Smooth muscle cell (in vitro differentiated cells): Measurements from ENCODE around the gene BACH2. TPM values are rescaled to one million over a fixed set of nuclear protein-coding genes. Genes with fewer than 3 reads are reported as not detected.
"Not testable (repeated sequence)": the region's sequence is repeated elsewhere in the genome, so short reads cannot be mapped to it uniquely, and the experiment has no call there.

Experiments
- DNase-seq: peaks from one replicate; lab custom pipeline; 2025; ENCODE audit not compliant: unreplicated experiment; lab: John Stamatoyannopoulos, UW
- H2AFZ ChIP-seq: fragments of 200-600 bp; sonication (generic); 2 replicates; pipeline ENCODE4 v1.6.0; 2016; ENCODE audit warnings: antibody characterized with exemption, low read depth, mild to moderate bottlenecking
- H3F3A ChIP-seq: fragments of 200-600 bp; sonication (generic); 2 replicates; pipeline ENCODE4 v1.6.0; 2017; ENCODE audit warnings: antibody characterized with exemption, low read depth
- H3K27ac ChIP-seq: fragments of 200-600 bp; sonication (generic); 2 replicates; pipeline ENCODE4 v1.5.1; 2016; ENCODE audit warnings: low read depth, mild to moderate bottlenecking
- H3K27me3 ChIP-seq: fragments of 200-600 bp; sonication (generic); 2 replicates; pipeline ENCODE4 v1.6.1; 2016; ENCODE audit warnings: low read depth, mild to moderate bottlenecking
- H3K36me3 ChIP-seq: fragments of 200-600 bp; sonication (generic); 2 replicates; pipeline ENCODE4 v1.5.1; 2016; ENCODE audit warnings: low read depth
- H3K4me1 ChIP-seq: fragments of 200-600 bp; sonication (generic); 2 replicates; pipeline ENCODE4 v1.5.1; 2016; ENCODE audit warnings: low read depth
- H3K4me2 ChIP-seq: fragments of 200-600 bp; sonication (generic); 2 replicates; pipeline ENCODE4 v1.6.0; 2016; ENCODE audit warnings: mild to moderate bottlenecking
- H3K4me3 ChIP-seq: fragments of 200-600 bp; sonication (generic); 2 replicates; pipeline ENCODE4 v1.5.1; 2016; ENCODE audit warnings: mild to moderate bottlenecking
- H3K79me2 ChIP-seq: fragments of 200-600 bp; sonication (generic); 2 replicates; pipeline ENCODE4 v1.6.0; 2016; ENCODE audit warnings: low read depth, mild to moderate bottlenecking
- H3K9ac ChIP-seq: fragments of 200-600 bp; sonication (generic); 2 replicates; pipeline ENCODE4 v1.6.0; 2016; ENCODE audit warnings: low read depth
- H3K9me3 ChIP-seq: fragments of 200-600 bp; sonication (generic); replicated peaks from 2 replicates; pipeline ENCODE4 v1.5.1; 2016; ENCODE audit warnings: low read depth
- H4K20me1 ChIP-seq: fragments of 200-600 bp; sonication (generic); 2 replicates; pipeline ENCODE4 v1.6.0; 2016; ENCODE audit warnings: low read depth
- CTCF ChIP-seq: fragments of 200-600 bp; sonication (generic); IDR thresholded peaks from 2 replicates; pipeline ENCODE4 v1.5.1; 2017; ENCODE audit warnings: borderline replicate concordance, mild to moderate bottlenecking, antibody characterized with exemption; ENCODE audit not compliant: insufficient read depth, poor library complexity, severe bottlenecking
- WGBS: methylation state at CpG from one replicate; pipeline ENCODE4 v1.1.7; 2016; ENCODE audit warnings: low lambda C conversion rate; 5-methylcytosine and 5-hydroxymethylcytosine counted together
- polyA plus RNA-seq: library from polyadenylated mRNA; unstranded; fragments of >200 nt; fragmentation: Nextera tagmentation; extraction: Ambion mirVana; gene quantifications from 2 replicates; pipeline ENCODE4 v1.2.1, GENCODE V29; 2016
- total RNA-seq: library from RNA; depleted of rRNA; stranded (reverse); fragments of >200 nt; gene quantifications from 2 replicates; pipeline ENCODE4 v1.2.3, GENCODE V29; 2014

The BACH2 gene
- total and polyA plus RNA-seq, 2 experiments from 2014 or later, result 3.0 to 4.5 TPM

- no peaks in the 10 kb centered on the region for H3K36me3 ChIP-seq
- H3F3A ChIP-seq, result no peaks in the 10 kb centered on the region
- peaks cover 9% of the 10 kb centered on the region for H3K4me1 ChIP-seq
- no peak for DNase-seq
- 93% methylated on average over 1 of the region's 1 CpG for WGBS
- no peak within 1 kb of the TSS for H2AFZ ChIP-seq
- no peak for TF ChIP-seq CTCF
- peaks cover 39% of the 10 kb centered on the region for H3K27me3 ChIP-seq
- H3K79me2 ChIP-seq, result no peaks in the 10 kb centered on the region
- H3K9ac ChIP-seq, result no peak within 1 kb of the TSS
- H3K4me2 ChIP-seq, result no peak within 1 kb of the TSS
- H3K27ac ChIP-seq, result no peak within 1 kb of the TSS
- H4K20me1 ChIP-seq, result no peaks in the 10 kb centered on the region
- no peaks in the 10 kb centered on the region for H3K9me3 ChIP-seq
- H3K4me3 ChIP-seq, result no peak within 1 kb of the TSS
Measured at GRCh38 chr6:89894169-89894568, 402.5 kb downstream of the BACH2 start, which contains the start of gene GJA10. TSS of gene GJA10 (plus strand) at chr6:89894469. CDS start at chr6:89894469, 0 bp downstream.

DNA sequence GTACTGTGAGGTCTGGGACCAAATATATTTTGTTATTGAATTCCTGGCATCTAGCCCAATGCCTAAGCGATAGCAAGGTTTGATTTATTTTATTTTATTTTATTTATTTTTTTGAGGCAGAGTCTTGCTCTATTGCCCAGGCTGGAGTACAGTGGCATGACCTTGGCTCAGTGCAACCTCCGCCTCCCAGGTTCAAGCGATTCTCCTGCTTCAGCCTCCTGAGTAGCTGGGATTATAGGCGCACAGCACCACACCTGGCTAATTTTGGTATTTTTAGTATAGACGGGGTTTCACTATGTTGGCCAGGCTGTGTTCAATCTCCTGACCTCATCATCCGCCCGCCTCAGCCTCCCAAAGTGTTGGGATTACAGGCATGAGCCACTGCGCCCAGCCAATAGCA is 404.1 kb downstream of the BACH2 start:
- H3K9me3 ChIP-seq, H3K4me2 ChIP-seq, H2AFZ ChIP-seq, DNase-seq, H3F3A ChIP-seq, H3K4me3 ChIP-seq, H4K20me1 ChIP-seq, H3K36me3 ChIP-seq, H3K9ac ChIP-seq, H3K4me1 ChIP-seq, H3K79me2 ChIP-seq, H3K27ac ChIP-seq: not testable (repeated sequence)
- 86% methylated on average over 8 of the region's 8 CpGs for WGBS
- H3K27me3 ChIP-seq, result peaks cover 42% of the 10 kb centered on the region

DNA sequence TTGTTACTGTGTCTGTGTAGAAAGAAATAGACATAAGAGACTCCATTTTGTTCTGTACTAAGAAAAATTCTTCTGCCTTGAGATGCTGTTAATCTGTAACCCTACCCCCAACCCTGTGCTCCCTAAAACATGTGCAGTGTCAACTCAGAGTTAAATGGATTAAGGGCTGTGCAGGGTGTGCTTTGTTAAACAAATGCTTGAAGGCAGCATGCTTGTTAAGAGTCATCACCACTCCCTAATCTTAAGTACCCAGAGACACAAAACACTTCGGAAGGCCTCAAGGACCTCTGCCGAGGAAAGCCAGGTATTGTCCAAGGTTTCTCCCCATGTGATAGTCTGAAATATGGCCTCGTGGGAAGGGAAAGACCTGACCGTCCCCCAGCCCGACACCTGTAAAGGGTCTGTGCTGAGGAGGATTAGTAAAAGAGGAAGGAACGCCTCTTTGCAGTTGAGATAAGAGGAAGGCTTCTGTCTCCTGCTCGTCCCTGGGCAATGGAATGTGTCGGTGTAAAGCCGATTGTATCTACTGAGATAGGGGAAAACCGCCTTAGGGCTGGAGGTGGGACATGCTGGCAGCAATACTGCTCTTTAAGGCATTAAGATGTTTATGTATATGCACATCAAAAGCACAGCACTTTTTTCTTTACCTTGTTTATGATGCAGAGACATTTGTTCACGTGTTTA is 405.7 kb downstream of the BACH2 start:
- H3K79me2 ChIP-seq, H3K36me3 ChIP-seq, H4K20me1 ChIP-seq, H2AFZ ChIP-seq, H3K9ac ChIP-seq, H3F3A ChIP-seq, DNase-seq, H3K4me3 ChIP-seq, H3K9me3 ChIP-seq, H3K4me1 ChIP-seq, H3K4me2 ChIP-seq, H3K27ac ChIP-seq: not testable (repeated sequence)
- 4% methylated on average over 11 of the region's 11 CpGs for WGBS
- peaks cover 42% of the 10 kb centered on the region for H3K27me3 ChIP-seq

GRCh38 chr6:89888871-89889270 is 407.8 kb downstream of the BACH2 start:
- H4K20me1 ChIP-seq, result no peaks in the 10 kb centered on the region
- no peak for TF ChIP-seq CTCF
- H3K9ac ChIP-seq, result no peak overlapping the region
- no peaks in the 10 kb centered on the region for H3K9me3 ChIP-seq
- H3K36me3 ChIP-seq, result no peaks in the 10 kb centered on the region
- no peak for DNase-seq
- H3K4me1 ChIP-seq, result peaks cover 9% of the 10 kb centered on the region
- H3K27ac ChIP-seq, result no peak overlapping the region
- peaks cover 42% of the 10 kb centered on the region for H3K27me3 ChIP-seq
- H3K4me2 ChIP-seq, result no peak overlapping the region
- WGBS, result 89% methylated on average over 3 of the region's 3 CpGs
- H2AFZ ChIP-seq, result no peak overlapping the region
- no peaks in the 10 kb centered on the region for H3K79me2 ChIP-seq
- H3K4me3 ChIP-seq, result no peak overlapping the region
- H3F3A ChIP-seq, result no peaks in the 10 kb centered on the region
